Duodenal mucosa (tissue), 2 donors: ENCODE data around the gene CRYBG1.
"Not testable (repeated sequence)": the region's sequence is repeated elsewhere in the genome, so short reads cannot be mapped to it uniquely, and the experiment has no call there.

Experiments
- H3K27ac ChIP-seq: one replicate; pipeline ENCODE4 v1.7.0; 2013; ENCODE audit warnings: low read depth, low read length
- H3K27me3 ChIP-seq, 2 donors: one replicate each; pipeline ENCODE4 v1.7.0; 2013; ENCODE audit warnings: low read length in 2 of 2, control low read depth in 1 of 2; ENCODE audit not compliant: insufficient read depth in 2 of 2, control insufficient read depth in 1 of 2
- H3K36me3 ChIP-seq, 2 donors: one replicate each; pipeline ENCODE4 v1.7.0; 2013; ENCODE audit warnings: low read length in 2 of 2, control low read depth in 1 of 2; ENCODE audit not compliant: insufficient read depth in 2 of 2, control insufficient read depth in 1 of 2
- H3K4me1 ChIP-seq, 2 donors: one replicate each; pipeline ENCODE4 v1.7.0; 2013; ENCODE audit warnings: low read length in 2 of 2, control low read depth in 1 of 2; ENCODE audit not compliant: insufficient read depth in 2 of 2, control insufficient read depth in 1 of 2
- H3K4me3 ChIP-seq, 2 donors: one replicate each; pipeline ENCODE4 v1.7.0; 2013; ENCODE audit warnings: low read length in 2 of 2, low read depth in 1 of 2
- H3K9ac ChIP-seq, 2 donors: one replicate each; pipeline ENCODE4 v1.7.0; 2013; ENCODE audit warnings: low read length in 2 of 2, low read depth in 1 of 2
- H3K9me3 ChIP-seq, 2 donors: one replicate each; pipeline ENCODE4 v1.7.0; 2013; ENCODE audit warnings: low read length in 2 of 2, control low read depth in 1 of 2; ENCODE audit not compliant: control insufficient read depth in 1 of 2

Gene CRYBG1

DNA sequence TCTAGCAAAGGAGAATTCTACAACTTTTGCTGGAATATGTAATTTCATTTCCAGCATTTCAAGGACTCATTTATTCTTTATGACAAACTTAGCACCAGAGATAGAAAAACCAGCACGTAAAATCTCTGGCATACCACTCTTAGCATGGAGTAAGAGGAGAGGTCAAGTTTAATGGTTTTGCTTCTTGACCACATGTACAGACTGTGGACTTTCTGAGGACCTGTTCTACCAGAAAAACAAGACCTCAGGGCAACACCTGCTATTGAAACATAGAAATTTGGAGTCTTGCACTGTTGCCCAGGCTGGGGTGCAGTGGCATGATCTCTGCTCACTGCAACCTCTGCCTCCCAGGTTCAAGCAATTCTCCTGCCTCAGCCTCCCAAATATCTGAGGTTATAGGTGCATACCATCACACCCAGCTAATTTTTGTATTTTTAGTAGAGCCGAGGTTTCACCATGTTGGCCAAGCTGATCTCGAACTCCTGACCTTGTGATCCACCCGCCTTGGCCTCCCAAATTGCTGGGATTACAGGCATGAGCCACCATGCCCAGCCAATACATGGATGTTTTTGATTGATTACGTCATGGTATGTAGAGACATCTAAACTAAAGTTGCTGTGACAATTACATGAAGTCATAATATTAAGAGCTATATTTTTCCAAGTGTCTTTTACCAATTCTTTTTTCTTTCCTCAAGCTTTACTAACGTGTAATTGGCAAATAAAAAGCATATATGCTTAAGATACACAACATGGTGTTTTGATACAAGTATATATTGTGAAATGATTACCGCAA lies 36.1 kb downstream of the CRYBG1 start:
- Histone ChIP-seq H3K9me3 (no peaks in the 10 kb centered on the region), H3K4me1 (no peaks in the 10 kb centered on the region), H3K4me3 (no peak overlapping the region), H3K9ac (no peak overlapping the region), H3K27ac (no peak overlapping the region), H3K36me3 (no peaks in the 10 kb centered on the region), H3K27me3 (no peaks in the 10 kb centered on the region)

DNA sequence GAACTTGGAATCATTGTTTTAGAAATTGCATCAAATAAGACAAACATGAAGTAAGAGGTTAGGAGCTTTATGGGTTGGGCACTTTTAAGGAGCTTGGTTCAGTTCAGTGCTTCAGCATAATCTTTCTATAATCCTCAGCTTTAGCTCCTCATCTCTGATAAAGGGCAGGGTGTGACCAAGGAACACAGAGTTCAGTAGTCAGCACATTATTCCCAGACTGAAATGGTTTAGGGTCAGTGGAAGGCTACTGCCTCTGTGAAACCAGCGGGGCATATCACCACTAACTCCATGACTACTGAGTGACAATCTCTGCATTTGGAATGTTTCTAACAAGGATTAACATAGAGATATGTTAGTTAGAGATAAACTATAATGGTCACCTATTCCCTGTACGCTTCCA lies 36.9 kb downstream of the CRYBG1 start:
- no peak overlapping the region for H3K4me3 ChIP-seq
- no peak overlapping the region for H3K9ac ChIP-seq
- no peaks in the 10 kb centered on the region for H3K9me3 ChIP-seq
- no peaks in the 10 kb centered on the region for H3K36me3 ChIP-seq
- H3K27me3 ChIP-seq = no peaks in the 10 kb centered on the region
- H3K27ac ChIP-seq = no peak overlapping the region
- H3K4me1 ChIP-seq = no peaks in the 10 kb centered on the region

DNA sequence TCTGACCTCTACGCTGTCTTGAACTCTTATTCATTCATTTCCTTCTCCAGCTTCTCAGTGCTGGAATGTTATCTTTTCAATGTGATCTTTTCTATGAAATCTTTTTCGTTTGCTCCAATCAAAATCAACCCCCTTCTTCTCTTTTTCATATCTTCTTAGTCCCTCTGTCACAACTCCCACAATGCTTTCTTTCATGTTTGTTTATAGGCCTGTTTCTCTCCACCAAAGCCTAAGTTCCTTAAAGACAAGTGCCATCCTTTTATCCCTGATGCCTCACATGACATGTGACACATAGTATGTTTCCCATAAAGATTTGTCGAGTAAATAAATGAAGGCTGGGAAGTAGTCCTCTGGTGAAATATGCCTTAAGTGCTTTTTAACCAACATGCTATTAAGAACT lies 38.1 kb downstream of the CRYBG1 start:
- Histone ChIP-seq H3K27me3 (no peaks in the 10 kb centered on the region), H3K9me3 (no peaks in the 10 kb centered on the region), H3K4me1 (no peaks in the 10 kb centered on the region), H3K36me3 (no peaks in the 10 kb centered on the region), H3K27ac (no peak overlapping the region), H3K9ac (no peak overlapping the region), H3K4me3 (no peak overlapping the region)

DNA sequence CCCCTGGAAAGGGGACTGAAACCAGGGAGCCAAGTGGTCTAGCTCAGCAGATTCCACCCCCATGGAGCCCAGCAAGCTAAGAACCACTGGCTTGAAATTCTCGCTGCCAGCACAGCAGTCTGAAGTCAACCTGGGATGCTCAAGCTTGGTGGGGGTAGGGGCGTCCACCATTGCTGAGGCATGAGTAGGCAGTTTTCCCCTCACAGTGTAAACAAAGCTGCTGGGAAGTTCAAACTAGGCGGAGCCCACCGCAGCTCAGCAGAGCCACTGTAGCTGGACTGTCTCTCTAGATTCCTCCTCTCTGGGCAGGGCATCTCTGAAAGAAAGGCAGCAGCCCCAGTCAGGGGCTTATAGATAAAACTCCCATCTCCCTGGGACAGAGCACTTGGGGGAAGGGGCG lies 44.5 kb downstream of the CRYBG1 start:
- not testable (repeated sequence) for H3K4me3 ChIP-seq, H3K4me1 ChIP-seq, H3K9ac ChIP-seq, H3K36me3 ChIP-seq, H3K9me3 ChIP-seq, H3K27me3 ChIP-seq, H3K27ac ChIP-seq

DNA sequence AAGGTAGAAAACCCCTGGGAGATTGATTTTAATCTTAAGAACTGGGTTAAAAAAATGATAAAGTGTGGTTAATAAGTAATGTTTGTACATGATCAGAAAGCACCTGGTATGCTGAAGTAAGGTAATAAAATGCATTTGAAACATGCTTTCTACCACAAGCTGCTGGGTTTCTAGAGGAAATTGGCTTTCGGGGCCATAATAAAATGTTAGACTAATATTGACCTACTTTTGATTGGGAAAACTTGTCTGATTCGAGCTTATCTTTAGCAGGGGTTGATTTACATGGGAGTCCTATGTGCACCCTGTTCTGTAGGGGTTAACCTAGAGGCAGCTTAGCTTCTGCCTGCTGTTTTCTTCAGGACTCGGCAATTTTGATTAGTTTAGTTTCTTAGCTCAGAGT lies 50.5 kb downstream of the CRYBG1 start:
- H3K9ac ChIP-seq = no peak overlapping the region
- H3K27me3 ChIP-seq = no peaks in the 10 kb centered on the region
- H3K4me1 ChIP-seq = peaks cover 4 to 10% of the 10 kb centered on the region in 2 donors
- H3K36me3 ChIP-seq = no peaks in the 10 kb centered on the region
- no peak overlapping the region for H3K4me3 ChIP-seq
- H3K27ac ChIP-seq = no peak overlapping the region
- no peaks in the 10 kb centered on the region for H3K9me3 ChIP-seq

DNA sequence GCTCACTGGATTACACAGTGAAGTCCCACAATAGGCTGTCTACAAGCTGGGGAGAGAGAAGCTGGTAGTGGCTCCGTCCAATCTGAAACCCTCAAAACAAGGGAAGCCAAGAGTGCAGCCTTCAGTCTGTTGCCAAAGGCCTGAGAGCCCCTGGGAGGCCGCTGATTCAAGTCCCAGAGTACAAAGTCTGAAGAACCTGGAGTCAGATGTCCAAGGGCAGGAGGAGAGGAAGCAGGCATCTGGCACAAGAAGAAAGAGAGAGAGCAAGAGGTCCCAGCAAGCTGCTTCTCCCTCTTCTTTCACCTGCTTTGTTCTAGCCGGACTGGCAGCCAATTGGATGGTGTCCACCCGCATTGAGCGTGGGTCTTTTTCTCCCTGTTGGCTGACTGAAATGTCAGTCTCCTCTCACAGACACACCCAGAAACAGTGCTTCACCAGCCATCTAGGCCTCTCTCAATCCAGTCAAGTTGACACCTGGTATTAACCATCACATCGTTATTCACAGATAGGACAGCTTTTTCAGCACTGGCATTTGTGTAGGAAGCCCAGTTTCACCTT lies 51.2 kb downstream of the CRYBG1 start:
- Histone ChIP-seq H3K4me1 (peaks cover 4 to 10% of the 10 kb centered on the region in 2 donors), H3K27ac (no peak overlapping the region), H3K9ac (no peak overlapping the region), H3K4me3 (no peak overlapping the region), H3K27me3 (no peaks in the 10 kb centered on the region), H3K36me3 (no peaks in the 10 kb centered on the region), H3K9me3 (no peaks in the 10 kb centered on the region)

DNA sequence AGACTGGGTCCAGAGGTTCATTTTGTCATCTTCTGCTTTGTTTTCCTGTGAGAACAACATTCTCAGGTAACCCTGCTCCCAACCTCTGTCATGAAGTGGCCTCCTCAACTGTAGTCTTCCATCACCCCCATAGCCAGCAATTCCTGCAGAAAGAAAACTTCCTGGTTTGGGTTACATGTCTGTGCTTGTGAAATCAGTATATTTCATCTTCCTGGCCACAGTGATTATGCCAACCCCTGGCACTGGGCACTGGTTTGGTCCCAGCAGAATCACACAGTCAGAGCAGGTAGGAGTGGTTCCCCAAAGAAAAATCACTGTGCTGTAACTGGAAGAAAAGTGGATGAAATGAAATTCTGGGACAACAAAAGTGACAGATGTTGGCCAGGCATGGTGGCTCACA lies 52.5 kb downstream of the CRYBG1 start:
- H3K27ac ChIP-seq = no peak overlapping the region
- peaks cover 4 to 10% of the 10 kb centered on the region in 2 donors for H3K4me1 ChIP-seq
- no peaks in the 10 kb centered on the region for H3K9me3 ChIP-seq
- H3K9ac ChIP-seq = no peak overlapping the region
- H3K36me3 ChIP-seq = no peaks in the 10 kb centered on the region
- H3K4me3 ChIP-seq = no peak overlapping the region
- no peaks in the 10 kb centered on the region for H3K27me3 ChIP-seq

DNA sequence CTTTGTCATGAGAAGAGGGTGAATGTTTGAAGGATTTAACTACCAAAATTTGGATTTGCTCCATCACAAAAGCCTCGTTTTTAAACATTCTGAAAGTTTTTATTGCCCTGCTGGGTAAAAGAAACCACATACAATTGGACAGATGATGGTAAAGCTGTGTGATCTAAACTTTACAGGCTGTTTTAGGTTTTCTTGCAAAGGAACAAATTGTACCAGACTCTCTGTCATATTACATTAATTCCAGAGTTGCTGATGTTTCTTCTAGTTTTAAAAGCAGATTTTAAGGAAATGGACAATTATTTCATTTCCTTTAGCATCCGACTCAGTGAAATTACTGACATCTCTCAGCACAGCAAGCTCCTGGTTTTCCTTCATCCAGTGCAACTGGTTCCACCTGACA lies 53.2 kb downstream of the CRYBG1 start:
- H3K27ac ChIP-seq = no peak overlapping the region
- H3K4me3 ChIP-seq = no peak overlapping the region
- peaks cover 4 to 10% of the 10 kb centered on the region in 2 donors for H3K4me1 ChIP-seq
- H3K9me3 ChIP-seq = no peaks in the 10 kb centered on the region
- H3K27me3 ChIP-seq = no peaks in the 10 kb centered on the region
- H3K9ac ChIP-seq = no peak overlapping the region
- H3K36me3 ChIP-seq = no peaks in the 10 kb centered on the region

DNA sequence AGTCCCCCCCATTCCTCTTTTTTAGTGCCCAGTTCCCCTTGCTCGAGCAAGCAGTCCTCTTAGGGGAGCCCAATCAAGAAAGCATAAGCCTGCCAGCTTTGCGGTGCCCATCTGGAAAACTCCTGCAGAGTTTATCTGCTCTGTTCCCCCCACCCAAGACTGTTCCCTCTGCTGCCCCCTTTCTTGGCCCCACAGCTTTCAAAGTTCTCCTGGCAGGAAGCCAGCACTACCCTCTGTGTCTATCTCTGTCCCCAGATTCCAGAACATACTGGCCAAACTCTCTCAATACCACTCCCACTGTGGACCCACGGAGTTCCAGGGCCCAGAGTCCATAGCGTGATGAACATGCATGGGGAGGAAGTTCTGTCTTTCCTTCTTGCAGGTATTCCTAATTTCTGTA lies 55.4 kb downstream of the CRYBG1 start:
- Histone ChIP-seq H3K27me3 (no peaks in the 10 kb centered on the region), H3K4me3 (no peak overlapping the region), H3K36me3 (no peaks in the 10 kb centered on the region), H3K9me3 (no peaks in the 10 kb centered on the region), H3K9ac (no peak overlapping the region), H3K4me1 (peaks cover 4 to 10% of the 10 kb centered on the region in 2 donors), H3K27ac (no peak overlapping the region)

DNA sequence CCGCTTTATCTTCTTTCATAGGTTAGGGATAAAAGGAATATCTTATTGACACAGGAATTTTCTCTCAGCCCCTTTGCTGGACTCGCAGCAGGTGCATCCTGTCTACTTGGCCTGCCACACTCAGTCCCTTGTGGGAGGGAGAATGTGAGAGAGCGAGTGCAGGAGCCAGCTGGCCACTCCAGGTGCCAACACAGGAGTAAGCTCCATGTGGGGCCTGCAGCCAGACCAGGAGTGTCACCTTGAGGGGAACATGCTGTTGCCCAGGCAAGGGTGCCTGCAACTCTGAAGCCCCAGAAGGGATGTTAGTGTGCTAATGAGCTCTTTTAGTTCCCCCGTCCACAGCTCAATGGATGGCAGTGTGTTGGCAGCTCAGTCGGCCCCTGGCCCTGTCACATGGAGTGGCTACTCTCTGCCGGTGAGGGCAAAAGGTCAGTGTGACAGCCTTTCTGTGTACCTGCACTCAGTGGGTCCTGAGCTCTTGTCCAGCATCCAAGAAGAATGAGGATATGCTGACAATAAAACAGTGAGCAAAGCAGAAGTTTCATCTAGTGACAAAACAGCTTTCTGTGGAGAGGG lies 57.1 kb downstream of the CRYBG1 start:
- Histone ChIP-seq H3K4me1 (no peaks in the 10 kb centered on the region), H3K36me3 (no peaks in the 10 kb centered on the region), H3K27me3 (no peaks in the 10 kb centered on the region), H3K4me3 (no peak overlapping the region), H3K27ac (no peak overlapping the region), H3K9me3 (no peaks in the 10 kb centered on the region), H3K9ac (no peak overlapping the region)
